ENCODE results near the gene RALGAPA1.

DNA sequence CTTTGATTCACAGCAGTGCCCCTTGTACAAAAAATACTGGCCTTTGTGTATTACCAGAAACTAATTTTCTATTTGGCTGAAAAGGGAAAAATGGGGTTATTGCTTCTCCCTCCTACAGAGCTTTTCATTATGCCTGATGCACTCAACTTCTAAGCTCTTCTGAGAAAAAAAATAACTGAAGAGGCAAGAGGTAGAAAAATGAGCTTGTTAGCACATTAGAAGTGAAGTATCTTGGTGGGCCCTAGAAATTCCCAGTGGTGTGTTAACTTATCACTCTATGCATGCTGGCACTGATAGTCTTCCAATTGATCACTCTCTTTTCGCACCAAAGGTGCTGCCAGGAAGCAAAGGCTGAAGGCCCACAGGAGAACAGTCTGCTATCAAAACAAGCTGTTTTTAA lies 258.0 kb downstream of the RALGAPA1 start:
- TF ChIP-seq EZH2 (IDR thresholded peaks at IDR 0.05; ENCODE audit: insufficient read depth, poor library complexity, severe bottlenecking) (no peak), EZH2phosphoT487 (IDR thresholded peaks at IDR 0.05; ENCODE audit: insufficient read depth, low read depth) (no peak)

Measured in GM23248 (cell line).